GM21619 (cell line): ENCODE data around the gene KANSL3.
"Not testable (repeated sequence)": the region's sequence is repeated elsewhere in the genome, so short reads cannot be mapped to it uniquely, and the experiment has no call there.

Experiments used
- ATAC-seq: cut with Tn5 transposase; IDR thresholded peaks from one replicate; pipeline ENCODE4 v1.9.1; 2021; ENCODE audit not compliant: unreplicated experiment

Gene KANSL3

DNA sequence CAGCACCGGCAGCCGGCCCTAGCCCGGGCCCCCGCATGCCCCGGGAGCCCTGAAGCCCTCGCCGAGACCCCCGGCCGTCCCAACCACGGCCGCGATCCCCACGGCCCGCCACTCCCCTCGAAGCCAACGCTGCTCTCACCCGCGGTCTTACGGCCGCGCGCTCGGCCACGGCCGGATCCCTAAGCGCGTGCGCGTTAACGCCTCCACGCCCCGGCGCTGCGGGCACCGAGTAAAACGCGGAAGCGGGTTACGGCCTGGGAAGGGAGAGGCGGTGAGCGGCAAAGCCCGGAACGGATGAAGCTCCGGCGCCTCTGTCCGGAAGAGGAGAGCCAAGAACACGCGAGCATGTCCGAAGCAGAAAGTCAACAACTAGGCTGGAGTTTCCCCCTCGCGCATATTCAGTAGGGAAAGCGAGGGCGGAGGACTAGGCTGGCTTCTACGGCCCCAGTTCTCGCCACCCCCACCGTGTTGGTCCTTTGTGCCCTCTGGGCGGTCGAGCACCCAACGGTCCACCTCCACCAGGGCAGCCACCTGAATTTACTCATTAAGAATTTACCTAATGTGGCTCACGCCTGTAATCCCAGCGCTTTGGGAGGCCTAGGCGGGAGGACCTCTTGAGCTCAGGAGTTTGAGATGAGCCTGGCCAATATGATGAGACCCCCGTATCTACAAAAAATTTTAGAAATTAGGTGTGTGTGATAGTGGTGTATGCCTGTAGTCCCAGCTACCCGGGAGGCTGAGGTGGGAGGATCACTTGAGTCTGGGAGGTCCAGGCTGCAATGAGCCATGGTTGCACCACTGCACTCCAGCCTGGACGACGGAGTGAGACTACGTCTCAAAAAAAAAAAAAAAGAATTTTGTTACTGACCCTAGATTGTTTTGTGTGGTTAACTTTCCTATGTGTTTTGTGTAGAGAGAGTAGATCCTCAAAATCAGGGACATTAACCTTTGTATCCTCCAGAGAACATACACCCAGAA, at the start of gene KANSL3:
KANSL3 (minus strand) TSS at position 169 of the 978 bp plus-strand sequence. CDS start 1,177 bp downstream, outside the sequence.
- ATAC-seq, result peak; percentile 81

- ATAC-seq, result no peak
Observed at GRCh38 chr2:96687266-96687665, 49.2 kb upstream of the KANSL3 start.

DNA sequence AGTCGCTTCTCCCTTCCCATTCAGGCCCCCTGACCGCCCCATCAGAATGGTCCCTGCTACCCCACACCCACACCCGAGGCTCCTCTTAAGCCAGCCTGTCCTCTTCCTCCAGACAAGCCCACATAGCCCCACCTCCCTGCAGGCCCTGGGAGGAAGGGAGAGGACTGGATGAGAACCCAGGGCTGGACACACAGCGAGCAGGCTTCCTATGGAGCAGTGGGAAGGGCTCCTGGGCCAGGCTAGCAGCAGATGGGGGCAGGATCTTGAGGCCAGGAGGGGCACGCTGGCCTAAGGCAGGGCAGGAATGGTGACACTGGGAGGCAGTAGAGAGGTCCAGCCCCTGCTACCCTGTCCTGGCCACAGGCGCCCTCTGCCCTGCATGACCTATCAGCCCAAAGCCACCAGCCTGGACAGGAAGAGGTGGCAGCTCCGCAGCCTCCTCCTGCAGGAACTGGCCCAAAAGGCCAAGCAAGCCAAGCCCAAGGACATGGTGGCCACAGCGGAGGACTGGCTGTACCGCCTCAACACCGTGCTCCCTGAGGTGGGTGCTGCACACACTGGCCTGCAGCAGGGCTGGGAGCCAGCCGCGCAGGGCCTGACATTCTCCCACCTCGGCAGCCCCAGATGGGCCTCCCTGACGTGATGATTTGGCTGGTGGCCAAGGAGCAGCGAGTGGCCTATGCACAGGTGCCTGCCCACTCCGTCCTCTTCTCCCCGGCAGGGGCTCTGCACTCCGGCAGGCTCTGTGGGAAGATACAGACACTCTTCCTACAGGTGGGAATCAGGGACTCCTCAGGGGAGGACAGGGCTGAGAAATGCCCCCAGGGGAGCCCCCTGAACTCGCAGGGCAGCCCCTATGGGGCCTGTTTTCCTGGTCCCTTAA, 47.7 kb upstream of the KANSL3 start:
- ATAC-seq, result no peak

DNA sequence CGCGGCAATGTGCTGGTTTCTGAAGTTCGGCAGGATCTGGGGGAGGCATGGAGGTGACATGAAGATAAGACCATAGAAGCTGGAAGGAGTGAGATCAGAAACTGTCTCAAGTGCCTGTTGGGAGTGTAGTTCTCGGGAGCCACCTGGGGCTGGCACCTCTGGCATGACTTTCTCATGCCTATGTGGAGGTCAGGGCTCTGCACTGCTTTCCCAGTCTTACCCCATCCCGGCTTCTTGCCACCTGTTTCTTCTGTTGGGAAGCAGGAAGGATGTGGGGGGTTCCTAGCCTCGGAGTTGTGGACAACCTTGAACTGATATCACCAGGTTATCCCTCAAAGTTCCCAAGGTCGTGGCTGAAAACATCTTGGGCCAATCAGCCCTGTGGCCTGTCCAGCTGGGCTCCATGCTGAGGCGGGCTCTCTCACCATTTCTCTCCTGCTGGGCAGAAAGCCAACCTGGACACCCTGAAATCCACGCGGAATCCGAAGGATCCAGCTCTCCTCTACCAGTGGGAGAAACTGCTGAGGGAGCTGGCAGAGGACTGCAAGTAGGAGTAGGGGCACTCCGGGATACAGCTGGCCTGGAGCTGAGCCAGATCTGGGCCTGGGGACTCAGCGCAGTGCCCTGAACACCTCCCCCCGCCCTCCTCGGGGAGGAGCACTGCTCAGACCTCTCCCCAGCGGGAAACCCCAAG, 46.9 kb upstream of the KANSL3 start:
- no peak for ATAC-seq

- ATAC-seq, result no peak
Observed at GRCh38 chr2:96683972-96684820, 46.1 kb upstream of the KANSL3 start.

- ATAC-seq, result no peak
Observed at GRCh38 chr2:96683307-96683706, 45.2 kb upstream of the KANSL3 start.

DNA sequence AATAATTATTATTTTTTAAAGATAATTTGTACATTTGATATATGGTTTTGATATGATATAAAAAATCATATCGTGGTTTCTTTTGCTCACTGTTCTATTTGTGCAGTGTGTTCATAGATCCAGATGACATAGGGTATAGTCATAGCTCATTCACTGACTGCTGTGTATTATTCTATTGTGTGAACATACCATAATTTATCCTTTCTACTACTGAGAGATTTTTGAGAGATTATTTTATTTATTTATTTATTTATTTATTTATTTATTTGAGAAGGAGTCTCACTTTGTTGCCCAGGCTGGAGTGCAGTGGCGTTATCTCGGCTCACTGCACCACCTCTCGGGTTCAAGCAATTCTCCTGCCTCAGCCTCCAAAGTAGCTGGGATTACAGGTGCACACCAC, 43.4 kb upstream of the KANSL3 start:
- ATAC-seq, result no peak

GRCh38 chr2:96680561-96681141, 42.5 kb upstream of the KANSL3 start:
- no peak for ATAC-seq

- no peak for ATAC-seq
Observed at GRCh38 chr2:96679848-96680247, 41.7 kb upstream of the KANSL3 start.

- ATAC-seq, result no peak
Observed at GRCh38 chr2:96669539-96670215, 31.6 kb upstream of the KANSL3 start.

GRCh38 chr2:96668771-96669170, 30.7 kb upstream of the KANSL3 start:
- no peak for ATAC-seq

- ATAC-seq, result not testable (repeated sequence)
Observed at GRCh38 chr2:96665717-96666116, 27.6 kb upstream of the KANSL3 start.

GRCh38 chr2:96665083-96665569, 27.0 kb upstream of the KANSL3 start:
- ATAC-seq, result no peak

DNA sequence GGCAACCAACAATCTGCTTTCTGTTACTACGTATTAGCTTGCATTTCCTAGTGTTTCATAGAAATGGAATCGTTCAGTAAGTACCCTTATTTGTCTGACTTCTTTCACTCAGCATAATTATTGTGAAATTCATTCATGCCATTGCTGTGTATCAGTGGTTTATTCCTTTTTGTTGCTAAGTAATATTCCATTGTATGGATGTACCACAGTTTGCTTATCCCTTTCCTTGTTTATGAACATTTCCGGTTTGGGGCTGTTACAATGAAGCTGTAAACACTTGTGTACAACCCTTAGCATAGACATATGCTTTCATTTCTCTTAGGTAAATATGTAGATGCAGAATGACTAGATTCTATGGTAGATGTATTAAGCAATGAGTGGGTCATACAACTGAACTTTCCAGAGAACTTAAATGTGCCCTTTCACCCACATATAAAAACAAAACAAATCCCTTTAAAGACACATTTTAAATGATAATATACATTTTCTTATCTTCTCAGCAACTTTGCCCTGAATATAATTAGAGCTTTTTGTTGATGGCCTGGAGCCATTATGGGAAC, 26.3 kb upstream of the KANSL3 start:
- no peak for ATAC-seq

DNA sequence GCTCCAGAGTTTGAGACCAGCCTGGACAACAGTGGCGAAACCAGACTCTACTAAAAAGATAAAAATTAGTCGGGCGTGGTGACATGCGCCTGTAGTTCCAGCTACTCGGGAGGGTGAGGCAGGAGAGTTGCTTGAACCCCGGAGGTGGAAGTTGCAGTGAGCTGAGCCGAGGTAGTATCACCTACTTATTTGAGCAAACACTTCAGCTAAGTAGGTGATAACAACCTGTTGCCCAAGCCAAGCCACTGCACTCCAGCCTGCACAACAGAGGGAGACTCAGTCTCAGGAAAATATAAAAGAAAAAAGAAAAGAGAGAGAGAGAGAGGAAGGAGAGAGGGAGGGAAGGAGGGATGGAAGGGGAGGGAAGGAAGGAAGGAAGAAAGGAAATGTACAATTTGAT, 25.7 kb upstream of the KANSL3 start:
- ATAC-seq, result no peak

DNA sequence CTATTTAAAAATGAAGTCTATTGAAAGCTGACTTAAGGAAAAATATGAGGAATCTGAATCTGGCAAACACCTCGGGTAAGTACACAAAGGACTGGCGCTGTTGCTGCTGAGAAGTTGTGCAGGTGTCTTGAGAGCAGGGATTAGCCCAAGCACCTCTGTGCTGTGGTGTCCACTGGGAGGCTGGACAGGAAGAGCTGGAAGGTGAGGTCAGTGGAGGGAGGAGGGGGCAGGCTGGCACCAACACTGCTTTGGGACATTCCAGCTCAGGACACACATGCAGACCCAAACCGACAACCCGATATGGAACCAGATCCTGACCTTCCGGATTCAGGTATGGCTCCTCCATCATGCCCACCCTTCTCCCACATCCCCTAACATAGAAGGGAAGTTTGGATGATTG, 25.1 kb upstream of the KANSL3 start:
- no peak for ATAC-seq

- ATAC-seq, result no peak
Observed at GRCh38 chr2:96662360-96662759, 24.2 kb upstream of the KANSL3 start.

GRCh38 chr2:96661324-96661723, 23.2 kb upstream of the KANSL3 start:
- no peak for ATAC-seq

DNA sequence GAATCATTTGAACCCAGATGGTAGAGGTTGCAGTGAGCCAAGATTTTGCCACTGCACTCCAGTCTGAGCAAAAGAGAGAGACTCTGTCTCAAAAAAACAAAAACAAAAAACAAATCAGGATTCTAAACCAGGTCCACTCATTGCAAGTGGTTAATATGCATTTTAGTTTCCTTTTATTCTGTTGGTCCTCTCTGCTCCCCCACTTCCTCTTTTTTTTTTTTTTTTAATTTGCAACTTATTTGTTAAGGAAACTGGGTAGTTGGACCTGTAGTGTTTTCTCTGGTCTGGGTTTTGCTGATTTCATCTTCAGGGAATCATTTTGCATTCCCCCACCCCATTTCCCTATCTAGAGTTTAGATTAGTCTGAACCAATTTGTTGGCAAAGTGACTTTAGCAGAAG, 18.4 kb upstream of the KANSL3 start:
- no peak for ATAC-seq
